Stimulated activated CD8-positive, alpha-beta memory T cell treated with anti-CD3 and anti-CD28 coated beads, Interleukin-7, amount 100 ng/mL, for 48 hours (primary cell): ENCODE data around the gene PRELID1.

ENCODE experiments used
- DNase-seq, 2 donors: peaks; one replicate each; pipeline ENCODE4 v3.0.0-alpha.2; 2020; ENCODE audit warnings: low read depth in 1 of 2; ENCODE audit errors: extremely low read depth in 1 of 2

The PRELID1 gene

GRCh38 chr5:177355868-177356168 lies 52.2 kb downstream of the PRELID1 start:
- no peak for DNase-seq
